ENCODE results near the gene KCNAB1. TPM values are rescaled to one million over a fixed set of nuclear protein-coding genes. Genes with fewer than 3 reads are reported as not detected.

KCNAB1 gene
- total and polyA plus RNA-seq, 2 of the 8 experiments (the other 6 are each of a cell fraction or from before 2014, with no cell fraction given): 0.51 to 2.3 TPM

GRCh38 chr3:156252656-156253055 is 132.3 kb downstream of the KCNAB1 start (continued):
- TF ChIP-seq JUN (IDR thresholded peaks at IDR 0.05; ENCODE audit: low read depth, low read length) (no peak), HDAC6 (IDR thresholded peaks at IDR 0.05; ENCODE audit: low read depth, low read length) (no peak)

All from H1 (cell line).